HG03460 (cell line): ENCODE results near the gene FBXL3.
"Not testable (repeated sequence)": the region's sequence is repeated elsewhere in the genome, so short reads cannot be mapped to it uniquely, and the experiment has no call there.

Experiments used
- ATAC-seq: cut with Tn5 transposase; IDR thresholded peaks from one replicate; pipeline ENCODE4 v1.9.1; 2021; ENCODE audit not compliant: unreplicated experiment

FBXL3 gene

DNA sequence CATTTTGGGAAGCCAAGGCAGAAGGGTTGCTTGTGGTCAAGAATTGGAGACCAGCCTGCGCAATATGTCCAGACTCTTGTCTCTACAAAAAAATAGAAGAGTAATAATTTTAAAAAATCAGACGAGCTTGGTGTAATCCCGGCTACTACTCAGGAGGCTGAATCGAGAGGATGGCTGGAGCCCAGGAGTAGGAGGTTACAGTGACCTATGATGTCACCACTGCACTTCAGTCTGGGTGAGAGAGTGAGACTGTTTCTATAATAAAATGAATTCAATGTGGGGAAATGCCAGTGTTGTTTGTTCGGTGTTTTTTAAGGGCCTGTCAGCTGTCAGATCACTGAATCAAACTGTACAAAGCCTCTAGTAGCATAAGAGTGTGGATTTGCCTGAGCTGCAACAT, 1.2 kb upstream of the FBXL3 start:
- no peak for ATAC-seq

DNA sequence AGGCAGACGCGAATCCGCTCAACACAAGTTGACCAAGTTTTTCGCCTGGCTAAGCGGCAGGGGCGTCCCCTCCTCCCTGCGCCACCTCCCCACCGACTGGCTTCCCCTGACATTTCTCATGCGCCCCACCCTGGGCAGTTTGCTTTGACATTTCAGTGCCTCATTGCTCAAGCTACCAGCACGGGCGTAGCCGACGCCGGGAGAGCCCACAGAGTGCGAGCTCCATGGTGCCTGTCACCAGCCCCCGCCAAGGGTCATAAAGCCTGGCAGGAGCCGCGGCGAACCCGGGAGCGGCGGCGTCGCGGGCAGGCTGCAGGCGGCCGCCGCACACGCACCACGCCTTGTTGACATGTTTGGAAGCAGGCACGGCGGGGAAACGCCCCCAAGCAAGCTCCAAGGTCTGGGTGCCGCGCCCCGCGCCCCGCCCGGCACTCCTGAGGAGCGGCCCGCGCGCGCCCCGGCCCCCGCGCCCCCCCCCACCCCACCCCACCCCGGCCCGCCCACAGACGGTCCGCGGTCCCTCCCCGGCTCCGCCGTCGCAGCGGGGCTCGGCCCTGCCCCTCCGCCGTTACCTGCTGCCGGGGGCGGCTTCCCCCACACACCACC, 601 bp downstream of the FBXL3 start:
- peak; percentile 50 for ATAC-seq

DNA sequence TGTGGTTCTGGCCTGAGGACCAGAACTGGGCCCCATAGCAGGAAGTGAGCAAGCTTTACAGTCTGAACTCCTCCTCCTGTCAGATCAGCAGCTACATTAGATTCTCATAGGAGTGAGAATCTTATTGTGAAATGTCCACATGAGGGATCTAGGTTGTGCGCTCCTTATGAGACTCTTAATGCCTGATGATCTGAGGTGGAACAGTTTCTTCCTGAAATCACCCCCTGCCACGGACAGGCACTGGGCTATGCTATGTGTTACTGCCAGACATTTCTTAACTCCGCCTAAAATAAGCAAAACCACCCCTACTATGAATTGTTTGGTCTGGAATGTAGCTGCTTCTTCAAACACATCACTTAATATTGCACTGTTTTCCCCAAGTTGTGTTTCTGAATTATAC, 4.6 kb downstream of the FBXL3 start:
- ATAC-seq, result no peak

DNA sequence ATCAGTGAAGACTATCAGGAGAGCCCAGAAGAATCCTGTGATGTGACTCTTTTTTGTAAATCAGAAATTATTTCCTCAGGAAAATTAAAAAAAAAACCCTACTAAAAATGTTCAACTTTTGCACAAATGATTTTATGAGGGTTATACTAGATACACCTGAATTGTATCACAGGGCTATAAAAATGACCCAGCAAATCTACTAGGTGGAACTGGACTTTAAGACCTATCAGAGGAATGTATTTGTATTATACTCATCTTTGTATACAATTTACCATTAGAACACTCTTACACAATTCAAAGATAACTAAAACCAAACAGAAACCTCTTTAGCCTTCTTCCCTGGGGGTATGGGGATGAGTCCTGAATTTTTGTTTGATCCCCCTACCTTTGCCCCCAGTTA, 7.2 kb downstream of the FBXL3 start:
- ATAC-seq, result no peak

DNA sequence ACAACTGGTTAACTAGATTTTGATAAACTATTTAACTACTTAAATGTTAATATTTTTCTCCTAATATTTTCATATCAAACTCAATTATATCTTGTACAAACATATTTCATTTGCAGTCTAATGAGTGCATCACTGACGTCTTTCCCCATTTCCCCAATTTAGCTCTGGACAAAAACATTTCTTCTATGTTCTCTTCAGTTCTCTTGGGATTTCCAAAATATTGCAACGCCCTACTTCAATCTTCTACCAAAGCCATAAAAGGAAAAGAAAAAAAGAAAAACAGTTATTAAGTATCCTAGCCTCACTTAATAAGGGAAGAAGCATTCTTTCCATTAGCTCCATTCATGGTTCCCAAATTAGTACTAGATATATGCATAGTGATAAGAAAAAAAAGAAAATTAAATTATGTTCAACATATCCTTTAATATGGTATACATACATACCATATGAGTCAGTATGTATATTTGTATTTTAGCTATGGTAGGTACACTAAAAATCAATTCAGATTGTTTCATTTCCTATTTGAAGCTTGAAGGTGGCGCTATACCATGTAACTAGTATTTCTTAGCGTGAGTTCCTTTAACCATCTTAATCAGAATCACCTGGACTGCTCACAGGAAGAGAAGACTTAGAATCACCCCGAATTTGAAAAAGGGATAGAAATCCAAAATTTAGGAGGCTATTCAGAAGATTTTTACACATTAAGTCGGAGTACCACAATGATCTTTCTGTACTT, 9.9 kb downstream of the FBXL3 start:
- ATAC-seq, result no peak

DNA sequence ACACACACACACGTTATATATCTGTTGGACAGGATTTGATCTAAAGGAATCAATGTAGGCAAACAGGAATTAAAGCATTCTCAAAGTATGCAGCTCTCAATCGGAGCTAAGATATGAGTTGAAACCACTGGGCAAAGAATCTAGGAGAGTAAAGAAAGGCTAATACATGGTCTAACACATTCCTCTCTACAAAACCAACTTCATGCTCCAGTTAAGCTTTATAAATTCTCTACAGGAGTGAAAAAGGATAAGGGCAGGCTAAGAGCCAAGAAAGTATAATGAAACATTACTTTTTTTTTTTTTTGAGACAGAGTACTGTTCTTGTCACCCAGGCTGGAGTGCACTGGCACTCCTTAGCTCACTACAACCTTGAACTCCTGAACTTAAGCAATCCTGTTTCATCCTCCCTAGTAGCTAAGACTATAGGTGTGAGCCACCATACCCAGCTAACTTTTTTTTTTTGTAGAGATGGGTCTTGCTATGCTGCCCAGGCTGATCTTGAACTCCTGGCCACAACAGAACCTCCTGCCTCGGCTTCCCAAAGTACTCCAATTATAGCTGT, 10.6 kb downstream of the FBXL3 start:
- no peak for ATAC-seq

DNA sequence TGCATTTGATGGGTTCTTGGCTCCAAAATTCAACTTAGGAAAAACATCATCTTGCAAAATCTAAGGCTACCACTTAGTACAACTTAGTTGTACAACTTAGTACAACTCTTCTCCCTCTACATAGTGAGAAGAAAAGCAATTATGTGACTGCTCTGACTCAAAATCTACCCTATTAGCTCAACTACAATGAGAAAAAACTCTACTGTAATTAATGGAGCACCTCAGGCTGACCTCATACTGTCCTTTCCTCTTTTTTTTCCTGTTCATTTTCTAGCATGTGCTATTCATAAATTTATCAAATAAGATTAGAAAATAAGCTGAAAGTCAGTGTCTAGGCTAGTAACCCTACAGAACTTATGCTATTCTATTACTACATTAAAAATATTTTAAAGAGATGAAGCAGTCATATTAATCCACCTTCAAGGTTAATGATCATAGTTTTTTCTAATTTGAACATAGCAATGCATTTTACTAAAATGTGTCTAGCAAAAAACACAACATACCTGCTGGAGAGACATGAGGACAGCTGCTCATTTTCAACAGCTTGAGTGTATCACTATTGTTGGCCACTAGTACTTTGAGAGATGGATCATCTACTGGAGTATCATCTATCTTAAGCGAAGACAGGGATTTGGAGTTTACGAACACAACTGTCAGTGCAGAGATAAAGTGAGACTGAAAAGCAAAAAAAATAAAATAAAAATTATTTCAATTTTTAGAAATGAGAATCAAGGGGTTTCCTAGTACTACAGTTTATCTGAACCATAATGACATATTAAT, 11.9 kb downstream of the FBXL3 start:
- no peak for ATAC-seq

DNA sequence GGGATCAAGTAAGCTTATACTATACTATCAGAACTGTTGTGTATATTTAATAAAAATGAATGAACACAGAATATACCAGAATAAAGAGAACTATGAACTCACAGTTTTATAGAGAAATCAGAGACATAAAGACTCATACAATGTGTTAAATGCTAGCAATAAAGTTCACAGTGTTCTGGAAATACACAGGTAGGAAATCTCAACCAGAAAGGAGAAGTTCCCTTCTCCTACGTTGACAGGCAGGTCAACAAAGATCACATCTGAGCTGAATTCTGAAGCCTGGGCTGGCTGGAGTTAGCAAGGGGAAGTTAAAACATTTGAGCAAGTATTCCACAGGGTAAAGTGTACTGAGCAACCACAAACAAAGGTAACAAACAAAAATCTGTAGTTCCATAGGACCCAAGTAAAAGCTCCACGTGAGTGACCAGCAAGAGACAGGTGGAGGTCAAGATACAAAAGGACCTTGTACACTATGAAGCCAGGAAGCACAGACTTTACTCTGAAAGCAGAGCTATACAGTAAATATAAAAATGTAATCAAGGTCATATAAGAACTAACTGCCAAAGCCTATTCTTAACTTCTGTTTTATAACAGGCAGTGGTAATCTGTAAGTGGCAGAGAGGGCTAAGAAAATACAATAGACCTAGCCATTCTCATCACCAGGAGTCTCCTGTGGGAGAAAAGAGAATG, 13.0 kb downstream of the FBXL3 start:
- ATAC-seq, result no peak

DNA sequence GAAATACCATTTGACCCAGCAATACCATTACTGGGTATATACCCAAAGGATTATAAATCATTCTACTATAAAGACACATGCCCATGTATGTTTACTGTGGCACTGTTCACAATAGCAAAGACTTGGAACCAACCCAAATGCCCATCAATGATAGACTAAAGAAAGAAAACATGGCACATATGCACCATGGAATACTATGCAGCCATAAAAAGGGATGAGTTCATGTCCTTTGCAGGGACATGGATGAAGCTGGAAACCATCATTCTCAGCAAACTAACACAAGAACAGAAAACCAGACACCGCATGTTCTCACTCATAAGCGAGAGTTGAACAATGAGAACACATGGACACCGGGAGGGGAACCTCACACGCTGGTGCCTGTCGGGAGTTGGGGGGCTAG, 17.2 kb downstream of the FBXL3 start:
- not testable (repeated sequence) for ATAC-seq

DNA sequence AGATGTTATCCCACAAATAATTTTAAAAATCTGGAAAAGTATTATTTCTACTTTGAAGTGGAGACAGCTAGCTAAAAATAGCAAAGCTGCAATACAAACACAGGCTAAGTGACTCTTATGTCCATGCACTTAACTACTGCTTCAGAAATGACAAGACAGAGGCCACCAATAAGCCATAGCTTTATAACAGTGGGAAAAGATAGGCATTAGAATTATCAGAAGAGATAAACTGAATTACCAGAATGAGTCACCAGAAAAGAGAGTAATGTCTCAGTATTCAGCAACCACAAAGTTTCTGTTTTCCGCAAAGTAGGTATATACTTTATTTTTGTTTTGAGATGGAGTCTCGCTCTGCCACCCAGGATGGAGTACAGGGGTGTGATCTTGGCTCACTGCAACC, 17.9 kb downstream of the FBXL3 start:
- no peak for ATAC-seq

DNA sequence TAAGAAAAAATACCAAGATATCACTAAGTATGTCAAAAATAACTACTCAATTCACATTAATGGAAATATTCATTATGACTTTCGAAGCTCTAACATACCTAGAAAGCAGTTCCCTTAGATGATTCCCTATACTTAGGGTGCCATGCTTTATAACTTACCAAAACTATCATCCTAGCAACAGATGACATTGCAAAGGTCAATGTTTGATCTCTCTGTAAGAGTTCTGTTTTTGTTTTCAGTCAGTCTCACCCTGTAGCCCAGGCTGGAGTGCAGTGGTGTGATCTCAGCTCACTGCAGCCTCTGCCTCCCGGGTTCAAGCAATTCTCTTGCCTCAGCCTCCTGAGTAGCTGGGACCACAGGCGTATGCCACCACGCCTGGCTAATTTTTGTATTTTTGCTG, 18.6 kb downstream of the FBXL3 start:
- ATAC-seq, result not testable (repeated sequence)

DNA sequence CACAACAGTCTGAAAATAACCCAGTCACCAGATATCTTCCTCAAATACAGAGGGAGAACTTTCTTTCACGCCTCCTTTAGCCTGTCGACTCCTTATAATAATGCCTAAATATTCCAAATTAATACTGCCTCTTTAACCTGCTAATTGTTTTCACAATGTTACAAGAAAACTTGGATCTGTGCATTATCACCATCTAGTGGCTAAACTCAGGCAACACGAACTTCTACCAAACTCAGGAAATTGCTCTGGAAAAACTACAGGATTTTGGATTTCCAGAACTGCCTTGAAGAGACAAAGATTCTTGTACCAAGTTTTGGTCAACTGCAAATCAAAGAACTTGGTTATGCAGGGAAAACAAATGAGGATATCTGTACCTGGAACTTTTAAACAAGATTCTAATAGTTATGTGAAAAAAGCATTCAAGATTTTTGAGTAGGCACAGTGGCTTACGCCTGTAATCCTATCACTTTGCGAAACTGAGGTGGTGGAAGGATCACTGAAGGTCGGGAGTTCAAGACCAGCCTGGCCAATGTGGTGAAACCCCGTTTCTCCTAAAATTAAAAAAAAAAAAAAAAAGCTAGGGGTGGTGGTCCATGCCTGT, 24.3 kb downstream of the FBXL3 start:
- ATAC-seq, result no peak

DNA sequence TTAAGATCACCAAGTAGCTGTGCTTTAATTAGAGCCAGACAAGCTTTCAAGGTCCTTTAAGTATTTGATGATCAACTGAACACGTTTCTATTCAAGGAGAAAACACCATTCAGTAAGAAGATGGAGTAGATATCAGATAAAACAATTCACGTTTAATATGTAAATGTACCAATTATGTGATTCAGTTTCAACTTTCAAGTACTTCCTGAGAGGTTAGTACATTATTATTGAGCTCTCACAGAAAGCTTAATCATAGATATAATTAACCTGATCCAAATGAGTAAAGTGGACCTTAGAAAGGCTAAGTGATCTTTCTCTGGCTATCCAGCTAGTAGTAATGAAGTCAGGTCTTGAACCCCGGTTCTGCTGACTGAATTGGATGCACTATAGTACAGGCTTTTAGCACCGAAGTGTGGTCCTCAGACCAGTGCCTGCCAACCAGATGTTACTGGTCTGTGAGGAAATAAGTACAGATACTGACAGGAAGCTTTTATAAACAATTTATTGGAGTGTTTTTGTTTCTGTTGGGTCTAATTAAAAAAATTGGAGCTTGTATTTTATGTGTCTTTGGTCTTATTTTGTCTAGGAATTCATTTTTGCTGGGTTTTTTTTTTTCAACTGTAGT, 24.9 kb downstream of the FBXL3 start:
- no peak for ATAC-seq

DNA sequence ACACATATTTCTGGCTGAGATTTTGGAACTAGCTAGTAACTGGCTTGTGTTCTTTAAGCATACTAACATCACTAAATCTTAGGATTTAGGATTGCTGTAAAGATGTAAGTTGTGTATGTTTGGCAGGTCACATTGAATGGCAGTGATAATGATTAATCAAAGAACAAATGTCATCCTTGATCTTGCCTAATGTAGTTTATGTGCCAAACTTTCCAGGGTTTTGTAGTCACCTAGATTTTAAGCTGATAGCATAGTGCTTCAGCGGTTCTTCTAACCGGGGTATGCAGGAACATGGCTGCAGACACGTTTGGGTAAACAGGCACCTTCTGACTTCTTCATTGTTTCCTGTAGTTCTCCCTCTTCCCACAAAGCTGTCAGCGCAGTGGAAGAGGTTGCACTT, 25.4 kb downstream of the FBXL3 start:
- no peak for ATAC-seq

DNA sequence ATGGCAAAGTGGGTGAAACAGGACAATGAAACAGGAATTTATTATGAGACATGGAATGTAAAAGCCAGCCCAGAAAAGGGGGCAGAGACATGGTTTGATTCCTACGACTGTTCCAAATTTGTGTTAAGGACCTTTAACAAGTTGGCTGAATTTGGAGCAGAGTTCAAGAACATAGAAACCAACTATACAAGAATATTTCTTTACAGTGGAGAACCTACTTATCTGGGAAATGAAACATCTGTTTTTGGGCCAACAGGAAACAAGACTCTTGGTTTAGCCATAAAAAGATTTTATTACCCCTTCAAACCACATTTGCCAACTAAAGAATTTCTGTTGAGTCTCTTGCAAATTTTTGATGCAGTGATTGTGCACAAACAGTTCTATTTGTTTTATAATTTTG, 26.5 kb downstream of the FBXL3 start:
- no peak for ATAC-seq

DNA sequence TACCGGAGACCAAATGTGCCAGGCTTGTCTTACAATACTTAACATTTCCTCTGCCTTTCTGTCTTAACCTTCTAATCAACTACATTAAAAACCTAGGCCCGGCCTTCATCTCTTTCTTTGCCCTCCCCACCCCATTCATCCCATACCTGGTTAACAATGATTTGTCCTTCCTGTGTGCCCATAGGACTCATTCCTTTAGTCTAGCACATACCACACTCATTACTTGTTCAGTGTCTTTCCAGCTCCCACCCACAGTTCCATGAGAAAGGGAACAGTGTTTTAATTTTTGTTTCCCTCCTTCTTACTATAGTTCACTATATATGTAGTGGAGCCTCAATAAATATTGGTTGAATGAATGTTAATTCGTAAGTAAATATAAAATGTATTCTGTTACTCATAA, 32.7 kb downstream of the FBXL3 start:
- no peak for ATAC-seq

DNA sequence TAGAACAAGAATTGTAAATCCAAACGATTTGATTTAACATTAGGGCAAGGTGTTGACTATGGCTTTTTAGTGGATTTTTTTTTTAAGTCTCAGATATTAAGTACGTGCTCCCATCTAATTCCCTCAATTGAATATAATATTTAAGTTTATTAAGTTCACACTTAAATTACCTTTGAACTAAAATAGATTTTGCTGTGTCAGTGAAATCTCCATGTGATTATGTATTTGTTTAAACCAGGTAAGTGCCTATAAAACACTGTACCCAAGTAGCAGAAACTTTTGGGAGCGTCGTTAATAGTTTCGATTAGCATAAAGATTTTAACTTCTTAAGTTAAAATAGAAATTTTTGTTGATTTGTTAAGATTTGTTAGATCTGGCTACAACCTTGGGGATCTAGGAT, 33.5 kb downstream of the FBXL3 start:
- no peak for ATAC-seq

DNA sequence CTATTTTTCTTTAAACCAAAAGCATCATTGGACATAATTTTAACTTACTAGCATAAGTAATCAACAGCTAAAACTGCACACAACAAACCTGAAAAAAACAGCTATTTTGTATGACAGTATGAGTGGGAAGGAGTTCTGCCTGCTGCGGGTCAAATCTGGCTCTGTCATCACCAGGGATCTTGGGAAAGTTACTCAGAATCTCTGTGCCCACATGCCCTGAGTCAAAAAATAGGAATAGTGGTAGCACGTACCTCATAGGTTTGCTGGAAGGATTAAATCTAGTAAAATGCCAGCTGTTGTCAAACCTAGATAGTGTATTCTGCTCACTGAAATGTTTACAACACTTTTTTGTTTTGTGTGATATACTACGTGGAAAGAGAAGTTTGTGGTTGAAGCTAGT, 33.9 kb downstream of the FBXL3 start:
- no peak for ATAC-seq

DNA sequence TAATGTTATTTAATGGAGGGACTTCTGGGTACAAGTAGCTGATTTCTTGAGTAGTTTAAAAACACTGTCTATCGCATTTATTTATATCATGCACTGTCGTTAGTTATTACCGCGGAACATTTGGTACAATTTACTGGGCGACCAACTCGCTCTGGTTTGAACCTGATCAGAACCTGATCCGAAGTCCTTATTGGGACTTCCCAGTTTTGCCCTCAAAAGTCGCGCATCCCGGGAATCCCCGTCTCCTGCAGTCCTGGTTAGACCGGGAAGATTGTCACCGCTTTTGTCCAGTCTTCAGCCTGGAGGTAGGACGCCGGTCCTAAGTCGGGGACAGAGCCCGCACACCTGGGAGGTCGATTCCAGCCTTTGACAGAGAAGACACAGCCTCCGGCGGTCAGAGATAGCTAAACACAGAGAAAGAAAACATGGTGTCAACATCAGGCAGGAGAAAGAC, 34.4 kb downstream of the FBXL3 start:
- ATAC-seq, result peak; percentile 4

DNA sequence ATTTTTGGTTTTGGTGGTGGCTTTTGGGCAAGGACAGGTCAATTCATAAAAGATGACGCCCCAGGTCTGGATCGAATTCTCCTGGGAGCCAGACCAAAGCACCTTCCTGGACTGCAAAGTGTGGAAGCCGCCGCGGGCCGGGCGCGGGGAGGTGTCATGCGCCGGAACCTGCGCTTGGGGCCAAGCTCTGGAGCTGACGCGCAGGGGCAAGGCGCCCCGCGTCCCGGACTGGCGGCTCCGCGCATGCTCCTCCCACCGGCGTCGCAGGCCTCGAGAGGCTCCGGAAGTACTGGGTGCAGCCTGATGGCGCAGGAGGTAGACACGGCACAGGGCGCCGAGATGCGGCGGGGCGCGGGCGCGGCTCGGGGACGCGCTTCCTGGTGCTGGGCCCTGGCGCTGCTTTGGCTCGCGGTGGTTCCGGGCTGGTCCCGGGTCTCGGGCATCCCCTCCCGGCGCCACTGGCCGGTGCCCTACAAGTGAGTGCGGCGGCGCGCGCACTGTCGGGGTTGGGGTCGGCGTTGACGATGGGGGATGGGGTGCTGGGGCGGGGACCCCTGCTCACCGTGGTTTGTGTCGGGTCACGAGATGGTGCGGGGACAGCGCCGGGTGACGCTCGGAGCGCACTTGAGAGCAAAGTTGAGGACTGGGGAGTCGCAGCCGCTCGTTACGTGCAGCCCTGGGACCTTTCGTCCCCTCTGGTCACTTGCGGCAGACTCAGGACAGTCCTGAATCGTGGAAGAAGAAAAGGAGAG, 35.0 kb downstream of the FBXL3 start, which contains the start of gene CLN5:
Gene CLN5 (plus strand): TSS at position 286 of the 752 bp plus-strand sequence. CDS start 18 bp downstream, at position 304.
- ATAC-seq, result peak; percentile 96
